ENCODE data around the gene MRGPRG.

Gene MRGPRG

DNA sequence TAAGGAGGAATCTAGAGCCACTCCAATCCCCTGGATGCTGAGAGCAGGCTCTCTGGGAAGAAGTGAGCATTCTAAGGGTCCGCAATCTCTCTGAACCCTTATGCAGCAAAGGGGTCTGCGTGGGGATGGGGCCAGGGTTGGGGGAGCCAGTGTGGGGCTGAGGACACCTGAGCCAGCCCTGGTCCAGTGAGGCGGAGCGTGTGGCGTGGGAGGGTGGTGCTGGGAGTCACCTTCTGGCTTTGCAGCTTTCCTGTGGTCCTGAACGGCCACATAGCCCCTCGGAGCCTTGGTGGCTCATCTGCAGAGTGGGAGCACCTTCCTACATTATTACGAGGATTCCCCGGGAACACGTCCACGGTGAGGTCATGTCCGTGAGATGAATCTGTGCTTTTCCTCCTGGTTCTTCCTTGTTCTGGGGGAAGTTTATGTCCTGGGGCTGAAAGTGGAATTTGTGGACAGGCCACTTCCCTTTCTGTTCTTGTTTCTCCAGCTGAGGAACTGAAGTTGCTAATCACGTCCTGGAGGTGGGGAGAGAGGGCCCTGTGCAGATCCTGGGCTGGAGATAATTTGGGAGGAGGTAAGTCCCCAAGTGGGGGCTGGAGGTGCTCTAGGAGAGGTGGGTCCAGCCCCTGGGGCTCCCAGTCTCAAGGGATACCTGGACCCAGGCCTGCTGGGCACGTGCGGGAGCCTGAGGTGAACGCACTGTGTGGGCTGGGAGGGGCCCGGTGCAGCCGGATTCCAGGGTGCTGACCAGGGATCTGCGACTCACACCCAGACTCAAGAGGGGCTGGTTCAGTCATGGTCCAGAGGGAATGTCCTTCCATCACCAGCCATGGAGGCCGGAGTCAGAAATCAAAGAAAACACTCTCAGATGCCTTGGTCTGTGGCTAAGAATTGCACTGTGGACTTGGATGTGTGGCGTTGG, 7.5 kb upstream of the MRGPRG start:
- no peak for DNase-seq

DNA sequence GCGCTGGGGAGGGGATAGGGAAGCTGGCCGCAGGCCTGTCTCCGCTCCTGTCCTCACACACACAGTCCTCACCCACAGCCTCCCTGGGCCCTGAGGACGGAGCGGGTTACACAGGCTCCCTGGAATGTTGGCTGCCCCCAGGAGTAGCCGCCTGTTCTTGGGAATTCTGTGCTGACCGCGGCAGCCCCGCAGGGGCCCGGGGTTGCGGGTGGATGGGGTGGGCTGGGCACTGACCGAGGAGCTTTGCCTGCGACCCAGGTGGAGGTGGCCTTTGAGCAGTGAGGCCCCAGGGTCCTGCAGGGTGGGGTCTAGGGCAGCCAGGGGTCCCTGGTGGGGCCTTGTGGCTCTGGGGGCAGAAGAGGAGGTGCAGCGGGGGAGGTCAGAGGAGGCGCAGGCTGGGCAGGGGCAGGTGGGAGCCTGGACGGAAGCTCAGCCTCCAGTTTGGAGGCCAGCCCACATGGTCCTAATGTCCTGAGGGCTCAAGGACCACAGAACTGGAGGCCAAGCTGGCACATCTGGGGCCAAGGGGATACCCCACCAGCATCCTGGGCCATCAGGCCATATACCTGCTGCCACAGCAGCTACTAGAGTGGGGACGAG, 6.6 kb upstream of the MRGPRG start:
- DNase-seq = no peak

DNA sequence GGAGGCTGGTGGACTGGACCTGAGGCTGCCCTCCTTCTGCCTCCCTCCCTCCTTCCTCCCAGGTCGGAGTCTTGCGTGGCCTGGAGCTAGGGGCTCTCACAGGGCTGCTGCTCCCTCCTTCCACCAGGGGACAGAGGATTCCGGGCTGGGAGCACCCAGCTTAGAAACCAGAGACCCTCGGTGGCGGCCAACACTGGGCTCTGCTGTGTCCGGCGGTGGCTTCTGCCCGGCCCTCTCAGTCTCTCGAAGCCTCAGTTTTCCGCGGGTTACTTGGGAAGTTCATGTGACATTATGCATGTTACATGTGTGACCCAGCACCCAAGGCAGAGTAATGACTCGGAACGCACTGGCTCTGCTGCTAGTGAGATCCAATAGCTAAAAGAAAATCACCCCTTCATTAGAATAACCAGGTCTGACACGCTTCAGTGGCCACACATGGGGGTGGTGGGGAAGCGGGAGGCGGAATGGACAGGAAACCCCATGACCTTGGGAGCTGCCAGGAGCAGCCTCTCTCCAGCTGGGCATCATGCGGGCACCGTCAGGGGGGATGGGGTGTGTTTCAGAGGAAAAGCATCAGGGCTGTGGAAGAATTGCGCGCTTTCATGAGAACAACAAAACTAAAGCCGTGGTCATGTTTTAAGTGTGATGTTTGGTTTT, 5.9 kb upstream of the MRGPRG start:
- DNase-seq = no peak

DNA sequence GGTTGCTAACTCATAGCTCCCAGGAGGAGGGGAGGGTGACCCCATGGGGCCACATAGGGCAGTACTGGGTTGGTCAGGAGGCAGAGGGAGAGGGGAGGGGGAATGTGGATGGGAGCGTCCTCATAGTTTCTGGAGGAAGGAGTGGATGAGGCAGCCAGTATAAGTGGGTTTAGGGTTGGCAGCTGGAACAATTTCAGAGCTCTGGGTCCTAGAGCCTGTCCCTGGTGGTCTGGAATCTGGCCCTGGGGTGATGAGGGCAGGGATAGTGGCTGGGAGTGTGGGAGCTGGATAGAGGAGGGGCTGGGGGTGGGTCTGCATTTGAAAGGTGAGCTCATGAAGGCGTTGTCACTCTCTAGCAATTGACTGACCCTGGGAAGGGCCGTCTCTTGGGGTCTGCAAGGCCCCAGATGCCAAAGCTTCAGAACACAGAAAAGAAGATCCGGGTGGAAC, 5.3 kb upstream of the MRGPRG start:
- no peak for DNase-seq

DNA sequence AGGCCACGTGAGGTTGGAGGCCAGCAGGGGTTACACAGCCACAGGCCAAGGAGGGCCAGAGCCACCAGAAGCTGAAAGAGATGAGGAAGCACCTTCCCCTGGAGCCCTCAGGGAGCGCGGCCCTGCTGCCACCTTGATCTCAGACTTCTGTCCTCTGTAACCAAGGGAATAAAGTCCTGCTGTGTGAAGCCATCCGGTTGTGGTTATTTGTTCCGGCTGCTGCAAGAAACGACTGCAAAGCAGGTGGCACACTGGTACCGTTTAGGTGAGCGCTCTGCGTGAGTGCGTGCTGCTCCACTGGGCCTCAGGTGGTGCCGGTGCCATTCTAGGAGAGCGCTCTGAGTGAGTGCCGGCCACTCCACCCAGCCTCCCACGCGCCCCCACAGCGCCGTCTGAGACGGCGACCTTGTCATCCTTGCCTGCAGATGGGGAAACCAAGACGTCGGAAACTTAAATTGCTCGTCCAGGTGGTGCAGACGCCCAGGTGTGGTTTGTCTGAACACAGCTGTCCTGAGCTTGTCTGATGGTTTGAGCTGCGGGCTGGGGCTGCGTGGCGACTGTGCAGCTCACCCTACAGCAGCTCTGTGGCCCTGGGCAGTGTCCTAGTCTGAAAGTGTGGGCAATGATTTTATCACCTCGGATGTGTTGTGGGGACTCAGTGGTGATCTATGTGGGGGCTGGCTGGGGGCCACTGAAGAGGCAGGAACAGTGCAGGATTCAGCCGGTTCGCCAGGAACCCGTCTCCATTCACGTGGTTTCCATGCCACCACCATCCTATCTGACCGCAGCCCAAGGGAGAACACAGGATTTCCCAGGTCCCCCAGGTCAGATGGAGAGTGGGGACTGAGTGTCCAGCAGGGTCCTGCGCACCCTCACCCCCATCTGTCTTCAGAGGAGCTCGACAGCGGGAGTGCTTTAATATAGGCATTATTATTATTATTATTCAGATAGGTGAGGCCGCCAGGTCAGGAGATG, 4.6 kb upstream of the MRGPRG start:
- DNase-seq = no peak

DNA sequence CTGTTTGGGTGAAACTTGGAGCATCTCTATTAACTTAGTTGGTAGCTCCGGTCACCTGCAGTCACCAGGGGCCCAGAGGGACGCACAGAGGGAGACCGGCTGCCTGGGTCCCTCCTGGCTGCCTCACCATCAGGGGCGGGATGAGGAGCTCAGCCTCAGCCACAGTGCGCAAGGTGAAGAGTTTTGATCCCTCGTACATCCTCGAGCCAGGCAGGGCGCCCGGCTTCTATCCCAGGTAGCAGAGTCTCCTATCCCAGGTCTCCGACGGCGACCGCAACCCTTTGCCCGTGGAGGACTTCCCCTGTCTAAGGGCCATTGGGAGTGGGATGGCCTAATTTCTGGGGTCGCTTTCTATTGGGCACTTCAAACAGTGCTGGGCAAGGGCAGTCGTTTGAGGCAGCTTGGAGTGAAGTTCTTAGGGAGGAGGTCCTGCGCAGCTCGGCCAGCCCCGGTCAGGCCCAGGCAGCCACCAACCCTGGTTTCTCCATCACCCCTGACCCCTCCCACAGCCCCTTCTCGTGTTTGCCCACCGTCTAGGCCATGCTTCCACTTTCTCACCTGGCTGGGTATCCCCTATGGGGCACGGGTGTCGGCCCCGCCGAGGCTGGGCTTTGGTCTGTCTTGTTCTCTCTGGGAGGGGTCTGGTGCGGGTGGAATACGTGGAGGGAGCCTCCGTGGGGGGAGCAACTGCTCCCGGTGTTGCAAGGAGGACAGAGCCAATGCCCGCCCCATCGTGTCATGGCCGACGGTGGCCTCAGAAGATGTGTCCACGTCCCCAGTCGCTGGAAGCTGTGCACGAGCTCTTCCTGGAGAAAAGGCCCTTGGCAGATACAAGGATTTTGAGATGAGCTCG, 3.6 kb upstream of the MRGPRG start:
- no peak for DNase-seq

DNA sequence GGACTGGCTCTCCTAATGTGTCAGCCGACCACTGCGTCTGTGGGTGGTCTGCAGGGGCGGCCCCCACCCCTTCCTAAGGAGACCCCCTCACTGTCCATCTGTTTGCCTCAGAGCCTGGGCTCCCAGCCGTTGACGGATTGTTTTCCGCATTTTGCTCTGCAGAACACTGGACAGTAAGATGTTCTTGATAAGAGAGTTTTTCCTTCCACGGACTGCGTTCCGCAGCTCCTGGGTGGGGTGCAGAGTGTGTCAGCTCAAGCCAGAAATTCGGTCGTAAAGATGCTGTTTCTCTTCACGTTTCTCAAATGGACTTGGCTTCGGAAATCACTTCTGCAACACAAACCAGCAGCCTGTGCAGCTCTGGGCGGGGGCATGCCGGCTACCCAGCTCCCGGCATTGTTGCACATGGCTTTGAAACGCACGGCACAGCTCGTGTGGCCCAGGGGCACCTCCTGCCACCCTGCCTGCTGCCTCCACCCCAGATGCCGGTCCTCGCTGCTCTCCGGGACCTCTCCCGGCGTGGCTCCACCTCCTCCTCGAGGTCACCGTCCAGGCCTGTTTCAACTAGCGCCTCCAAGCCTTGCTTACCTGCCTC, 2.9 kb upstream of the MRGPRG start:
- DNase-seq = no peak

DNA sequence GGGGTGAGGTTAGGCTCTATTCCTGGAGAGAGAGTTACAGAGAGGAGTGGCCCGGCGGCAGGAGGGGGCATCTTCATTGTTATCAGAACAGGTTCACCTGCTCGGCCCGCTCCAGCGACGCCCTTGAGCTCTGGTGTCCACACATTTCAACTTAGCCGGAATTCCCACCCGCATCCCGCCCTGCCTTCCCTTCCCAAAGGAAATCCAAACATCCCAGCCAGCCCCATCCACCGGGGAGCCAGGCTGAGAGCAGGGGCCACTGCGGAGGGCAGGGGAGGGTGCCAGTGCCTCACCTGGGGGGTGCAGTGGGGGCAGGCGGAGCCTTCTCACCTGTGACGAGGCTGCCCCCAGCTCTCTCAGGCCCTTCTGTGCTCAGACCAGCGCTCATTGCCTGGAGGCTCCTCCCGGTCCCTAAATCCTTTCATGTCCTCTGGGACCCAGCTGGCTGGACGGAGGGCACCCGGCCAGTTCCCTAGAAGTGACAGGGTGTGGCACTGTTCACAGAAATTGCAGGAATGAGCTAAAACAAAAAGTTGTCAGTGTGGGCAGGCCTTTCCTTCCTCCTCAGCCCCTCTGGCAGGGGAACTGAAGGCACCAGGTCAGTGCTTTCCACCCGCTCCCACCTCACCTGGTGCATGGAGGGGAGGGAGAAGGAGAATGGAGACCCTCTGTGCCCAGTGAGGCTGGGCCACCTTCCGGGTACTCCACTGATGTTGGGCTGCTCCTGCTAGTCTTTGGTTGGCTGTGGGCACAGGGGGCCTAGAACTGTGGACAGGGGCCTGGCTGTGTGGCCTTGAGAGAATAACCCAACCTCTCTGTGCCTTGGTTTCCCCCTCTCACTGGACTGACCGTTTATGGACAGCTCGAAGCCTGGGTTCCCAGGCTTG, 2.2 kb upstream of the MRGPRG start:
- DNase-seq = no peak

DNA sequence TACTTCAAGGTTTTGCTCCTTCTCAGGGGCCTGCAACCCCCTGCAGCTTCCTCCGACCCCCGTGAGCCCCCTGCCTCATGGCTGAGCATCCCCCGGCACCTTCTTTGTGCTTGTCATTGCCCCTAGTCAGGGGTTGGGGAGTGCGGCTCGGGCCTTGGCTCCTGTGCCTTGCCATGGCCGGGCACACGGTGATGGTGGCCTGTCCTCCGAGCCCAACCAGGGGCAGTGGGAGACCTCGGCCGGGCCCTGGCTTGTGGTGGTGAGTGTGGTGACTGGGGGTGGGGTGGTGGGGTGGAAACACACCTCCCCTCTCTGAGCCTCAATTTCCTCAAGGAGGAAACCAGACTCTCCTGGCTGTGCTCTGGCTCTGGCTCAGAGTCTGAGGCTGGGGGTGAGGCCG, 1.5 kb upstream of the MRGPRG start:
- DNase-seq = no peak

DNA sequence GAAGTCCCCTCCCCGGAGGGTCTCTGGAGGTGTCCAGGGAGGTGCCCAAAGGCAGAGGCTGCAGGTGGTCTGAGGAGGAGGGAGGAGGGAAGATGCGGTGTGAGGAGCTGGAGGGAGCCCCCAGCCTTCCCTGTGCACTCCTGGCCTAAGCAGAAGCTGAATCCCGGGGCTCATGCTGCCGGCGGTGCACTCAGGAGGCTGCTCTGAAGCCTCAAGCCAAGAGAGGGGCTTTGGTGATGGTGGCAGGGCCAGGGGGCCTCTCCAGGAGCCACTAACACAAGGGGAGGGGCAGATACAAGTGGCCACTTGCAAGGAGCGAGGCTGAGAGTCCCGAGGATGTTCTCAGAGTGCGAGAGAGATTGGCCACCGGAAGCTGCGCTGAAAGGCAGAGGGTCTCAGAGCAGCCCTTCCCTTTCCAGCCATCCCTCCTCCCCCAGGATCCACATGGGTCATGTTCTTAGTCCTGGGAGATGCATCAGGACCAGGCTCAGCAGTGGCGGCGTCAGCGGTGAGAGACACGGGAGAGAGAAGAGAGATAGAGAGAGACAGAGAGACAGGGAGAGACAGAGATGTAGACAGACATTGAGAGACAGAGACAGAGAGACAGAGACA, 774 bp upstream of the MRGPRG start:
- no peak for DNase-seq

DNA sequence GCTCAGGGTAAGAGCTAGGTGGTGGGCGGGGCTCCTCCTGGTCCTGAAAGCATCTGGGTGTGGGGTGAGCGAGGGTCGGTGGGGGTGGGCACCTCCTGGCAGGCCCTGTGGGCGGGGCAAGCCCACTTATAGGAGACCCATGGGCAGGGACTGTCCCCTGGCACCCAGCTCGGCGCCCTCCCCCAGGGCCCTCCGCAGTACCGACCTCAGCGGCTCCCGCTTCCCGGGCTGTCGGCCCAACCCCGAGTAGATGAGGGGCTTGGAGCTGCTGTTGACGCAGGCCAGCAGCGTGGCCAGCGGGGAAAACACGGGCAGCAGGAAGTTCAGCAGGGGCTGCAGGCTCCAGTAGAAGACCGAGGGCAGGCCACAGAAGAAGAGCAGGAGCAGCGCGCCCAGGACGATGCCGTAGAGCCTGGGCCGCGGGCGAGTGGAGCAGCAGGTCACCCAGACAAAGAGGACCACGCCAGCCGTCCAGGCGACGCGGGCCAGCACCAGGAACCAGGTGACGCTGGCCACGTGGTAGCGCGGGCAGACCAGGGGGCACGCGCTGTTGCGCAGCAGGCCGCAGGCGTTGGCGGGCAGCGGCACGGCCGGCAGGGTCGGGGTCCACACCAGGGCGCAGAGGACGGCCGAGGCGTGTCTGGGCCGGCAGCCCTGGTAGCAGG, 663 bp downstream of the MRGPRG start:
- DNase-seq = no peak

DNA sequence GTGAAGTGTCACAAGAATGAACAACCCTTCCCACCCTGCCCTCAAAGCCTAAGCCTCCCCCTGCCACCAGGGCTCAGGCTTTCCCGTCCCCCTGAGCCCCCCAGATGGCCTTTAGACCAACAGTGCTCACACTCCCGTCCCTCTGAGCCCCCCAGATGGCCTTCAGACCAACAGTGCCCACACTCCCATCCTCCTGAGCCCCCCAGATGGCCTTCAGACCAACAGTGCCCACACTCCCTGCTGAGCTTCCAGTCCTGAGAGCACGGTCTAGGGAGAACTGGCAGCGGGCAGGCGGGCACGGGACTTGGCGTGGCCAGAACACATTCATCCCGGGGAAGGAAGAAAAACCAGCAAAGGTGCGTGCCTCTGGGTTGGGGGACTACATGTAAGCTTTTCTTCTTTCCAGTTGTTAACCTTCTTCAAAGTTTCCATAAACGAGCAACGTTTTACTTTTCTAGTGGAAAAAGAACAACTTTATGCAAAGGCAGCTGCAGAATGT, 2.5 kb downstream of the MRGPRG start:
- DNase-seq = no peak

DNA sequence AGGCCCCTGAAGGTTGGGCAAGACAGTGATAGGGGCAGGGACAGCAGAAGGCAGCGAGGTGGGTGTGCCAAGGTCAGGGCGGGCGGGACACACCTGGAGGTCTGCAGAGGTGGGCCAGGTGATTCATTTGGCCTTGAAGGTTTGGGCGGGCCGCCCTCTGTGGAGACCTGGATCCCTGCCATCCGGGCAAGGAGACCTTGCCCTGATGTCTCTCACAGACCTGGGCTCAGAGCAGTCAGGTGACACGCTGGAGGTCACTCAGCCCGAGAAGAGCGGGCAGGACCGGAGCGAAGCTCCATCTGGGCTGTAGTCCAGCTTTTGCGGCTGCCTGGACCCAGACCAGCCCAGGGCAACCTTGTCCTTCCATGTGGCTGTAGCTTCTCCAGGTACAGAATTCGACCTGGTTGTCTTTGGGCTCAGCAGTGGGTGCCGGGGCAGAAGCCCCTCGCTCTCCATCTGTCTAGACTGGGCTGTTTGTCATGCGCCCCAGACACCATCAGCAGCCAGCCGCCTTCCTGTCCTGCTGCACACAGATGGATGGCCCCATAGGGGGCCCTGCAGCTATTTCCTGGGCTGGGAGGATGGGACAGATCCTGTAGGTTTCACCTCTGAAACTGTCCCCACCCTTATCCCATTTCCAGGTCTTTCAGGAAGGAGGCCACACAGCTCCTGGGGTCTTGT, 3.1 kb downstream of the MRGPRG start:
- DNase-seq = no peak

DNA sequence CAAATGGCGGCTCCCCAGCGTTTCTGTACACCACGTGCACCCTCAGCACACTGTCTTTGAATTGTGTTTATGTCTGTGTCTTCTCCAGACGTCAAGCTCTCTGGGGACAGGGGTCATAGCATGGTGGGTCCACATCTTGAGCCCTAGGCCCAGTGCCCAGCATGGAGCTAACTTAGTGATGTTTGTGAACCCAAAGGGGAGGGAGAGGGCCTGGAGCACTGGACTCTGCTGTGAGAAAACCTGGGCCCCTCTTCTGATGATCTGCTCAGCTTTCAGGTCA, 4.3 kb downstream of the MRGPRG start:
- DNase-seq = no peak

DNA sequence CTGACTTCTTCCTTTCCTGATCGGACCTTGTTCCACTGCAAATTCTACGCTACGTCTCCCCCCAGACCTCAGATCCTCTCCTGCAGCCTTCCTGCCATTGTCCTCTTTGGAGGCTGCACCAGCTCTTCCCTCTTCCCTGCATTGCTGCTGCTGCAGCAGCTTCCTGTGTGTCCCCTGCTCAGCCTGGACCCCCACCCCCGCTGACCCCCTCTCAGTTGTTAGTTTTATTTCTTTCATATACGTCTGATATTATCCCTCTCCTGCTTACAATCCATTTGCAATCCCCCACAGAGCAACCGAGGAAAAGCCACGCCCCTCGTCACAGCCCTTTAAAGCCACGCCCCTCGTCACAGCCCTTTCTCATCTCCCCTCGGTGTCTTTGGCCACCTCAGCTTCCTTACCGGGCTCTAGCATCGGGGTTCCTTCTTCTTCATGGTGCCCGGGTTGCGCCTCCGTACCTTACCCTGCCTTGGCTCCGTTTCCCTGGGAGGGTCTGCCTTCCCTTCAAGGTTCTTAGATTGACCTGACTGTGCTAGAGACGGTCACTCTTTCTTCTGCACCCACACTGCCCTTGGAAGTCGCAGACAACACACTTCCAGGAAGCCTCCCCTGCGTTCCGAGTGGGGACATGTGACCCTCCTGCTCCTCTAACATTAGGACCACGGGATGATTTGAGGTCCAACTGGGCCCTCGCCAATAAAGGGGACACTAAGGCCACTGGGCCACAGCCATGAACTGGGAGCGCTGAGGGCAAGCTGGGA, 4.8 kb downstream of the MRGPRG start:
- no peak for DNase-seq

DNA sequence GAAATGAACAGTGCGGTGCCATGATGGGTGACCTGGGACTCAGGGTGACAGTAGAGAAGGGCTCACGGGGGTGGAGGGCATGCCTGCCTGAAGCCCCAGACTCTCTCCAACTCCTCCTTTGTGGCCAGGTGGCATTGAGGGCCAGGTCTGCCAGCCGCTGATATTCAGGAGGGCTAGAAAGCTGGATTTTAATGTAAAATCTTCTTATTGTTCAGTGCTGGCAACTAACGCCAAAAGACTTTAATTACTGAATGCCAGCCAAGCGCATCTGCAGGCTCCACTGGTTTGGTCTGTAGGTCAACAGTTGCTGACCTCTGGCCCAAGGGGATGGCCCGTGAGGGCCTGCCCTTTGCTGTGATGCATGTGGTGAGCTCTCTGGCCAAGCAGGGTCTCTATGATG, 10.3 kb downstream of the MRGPRG start:
- DNase-seq = no peak

DNA sequence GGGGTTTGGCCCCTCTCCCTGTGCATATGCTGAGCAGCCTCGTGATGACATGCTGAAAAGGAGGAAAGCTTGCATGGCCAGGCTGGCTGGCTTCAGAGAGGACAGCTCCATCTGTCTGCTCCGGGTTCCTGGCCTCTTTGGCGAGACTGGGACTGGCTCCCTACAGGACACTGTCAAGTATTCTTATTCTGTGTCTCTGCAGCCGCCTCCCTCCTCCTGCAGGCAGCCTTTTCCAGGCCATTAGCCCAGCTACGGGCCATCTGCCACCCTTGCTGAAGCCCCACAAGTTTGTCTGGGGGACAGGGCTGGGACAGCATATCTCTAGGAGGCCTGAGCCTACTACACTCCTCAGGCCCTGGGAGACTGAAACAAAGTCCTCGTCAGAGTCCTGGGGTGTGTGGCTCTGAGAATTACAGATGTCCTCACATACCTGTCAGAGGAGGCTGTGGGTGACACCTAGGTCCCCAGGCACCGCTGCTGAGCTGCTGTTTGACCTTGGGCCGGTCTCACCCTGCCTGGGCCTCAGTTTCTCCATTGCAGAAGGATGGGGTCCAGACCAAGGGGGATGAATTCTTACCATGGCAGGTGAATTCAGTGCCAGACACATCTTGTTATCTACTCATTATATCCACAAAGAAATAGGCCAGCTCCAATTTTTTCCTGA, 11.0 kb downstream of the MRGPRG start:
- no peak for DNase-seq
